Panc1 (cell line): Measurements from ENCODE around the gene PDLIM4. TPM values are rescaled to one million over a fixed set of nuclear protein-coding genes. Genes with fewer than 3 reads are reported as not detected.

Experiments used
- ATAC-seq: fragments of 200-7000 bp; cut with Tn5 transposase; 2 replicates; pipeline ENCODE4 v1.9.1; 2020; ENCODE audit warnings: mild to moderate bottlenecking, moderate library complexity
- BruUV-seq: library from RNA; stranded (reverse); fragments of 400-500 nt; replicated peaks from 2 replicates; lab custom pipeline; 2021; lab: Mats Ljungman, UMichigan
- CTCF ChIA-PET: fragments of 300-600 bp; sonication (Branson Sonifier 250); formaldehyde crosslinking; loops from one replicate; lab custom pipeline; 2022; ENCODE audit warnings: antibody characterized with exemption; lab: Charles Lee
- POLR2A ChIA-PET: fragments of 300-600 bp; sonication (Branson Sonifier 250); formaldehyde crosslinking; loops from one replicate; lab custom pipeline; 2022; ENCODE audit warnings: antibody characterized with exemption; lab: Charles Lee
- DNase-seq: peaks from one replicate; pipeline ENCODE4 v3.0.0-alpha.2; 2010; ENCODE audit warnings: low read depth, low spot score
- H3K27ac ChIP-seq: 2 replicates; pipeline ENCODE4 v1.5.1; 2011; ENCODE audit warnings: mild to moderate bottlenecking, low read length, inconsistent platforms
- H3K27me3 ChIP-seq: fragments of 200-500 bp; sonication (Bioruptor generic); 2 replicates; pipeline ENCODE4 v1.6.0; 2014; ENCODE audit warnings: low read length, inconsistent platforms; ENCODE audit not compliant: control insufficient read depth, insufficient read depth
- H3K36me3 ChIP-seq: fragments of 200-500 bp; sonication (Bioruptor generic); 2 replicates; pipeline ENCODE4 v1.5.1; 2014; ENCODE audit warnings: inconsistent platforms, mild to moderate bottlenecking, low read length, moderate library complexity; ENCODE audit not compliant: control insufficient read depth, insufficient read depth
- H3K4me1 ChIP-seq: 2 replicates; pipeline ENCODE4 v1.5.1; 2011; ENCODE audit warnings: inconsistent platforms, mild to moderate bottlenecking, low read length, moderate library complexity; ENCODE audit not compliant: control insufficient read depth, insufficient read depth
- H3K4me3 ChIP-seq, 2 experiments: 2 replicates each; pipeline ENCODE4 v1.5.1; 2011 to 2012; ENCODE audit warnings: low read depth in 2 of 2, low read length in 2 of 2, mild to moderate bottlenecking in 2 of 2, inconsistent platforms in 1 of 2, moderate library complexity in 1 of 2
- H3K9me3 ChIP-seq: fragments of 200-500 bp; sonication (Bioruptor generic); 2 replicates; pipeline ENCODE4 v1.5.1; 2014; ENCODE audit warnings: low read depth, mild to moderate bottlenecking, inconsistent platforms, low read length, moderate library complexity; ENCODE audit not compliant: control insufficient read depth, insufficient read depth
- CTCF ChIP-seq: fragments of 450-650 bp; IDR thresholded peaks from 2 replicates; pipeline ENCODE4 v1.5.1; 2017; ENCODE audit warnings: mild to moderate bottlenecking
- POLR2AphosphoS5 ChIP-seq: IDR thresholded peaks from 2 replicates; pipeline ENCODE4 v1.6.1; 2012; ENCODE audit warnings: mild to moderate bottlenecking, low read depth, low read length, moderate library complexity
- REST ChIP-seq, 2 experiments: IDR thresholded peaks; 2 replicates each; pipeline ENCODE4 v1.6.1; 2011 to 2012; ENCODE audit warnings: low read depth in 2 of 2, control low read depth in 1 of 2, low read length in 1 of 2, mild to moderate bottlenecking in 1 of 2, moderate library complexity in 1 of 2; ENCODE audit not compliant: insufficient read depth in 1 of 2
- SIN3A ChIP-seq: IDR thresholded peaks from 2 replicates; pipeline ENCODE4 v1.6.1; 2012; ENCODE audit warnings: low read depth, mild to moderate bottlenecking, low read length, moderate library complexity, borderline replicate concordance; ENCODE audit not compliant: insufficient read depth
- TCF7L2 ChIP-seq: IDR thresholded peaks from 2 replicates; pipeline ENCODE4 v1.6.1; 2011; ENCODE audit warnings: mild to moderate bottlenecking, low read depth, low read length, inconsistent platforms
- in situ Hi-C: cut with HindIII; loops from 2 replicates; pipeline ENCODE4 v1.10.0; 2016; ENCODE audit warnings: low sequenced_read_pairs, low pct_unique_long_range_greater_than_20kb
- intact Hi-C: fragments of 100-400 bp; cut with micrococcal nuclease; formaldehyde crosslinking; loops from one replicate; pipeline ENCODE4 v1.10.0; 2022; ENCODE audit not compliant: unreplicated experiment
- total RNA-seq: library from RNA; stranded (reverse); gene quantifications from one replicate; pipeline ENCODE4 v1.2.1, GENCODE V29; 2021; ENCODE audit not compliant: unreplicated experiment

PDLIM4 gene
- total RNA-seq, 1 experiment from 2014 or later = 9.9 TPM

DNA sequence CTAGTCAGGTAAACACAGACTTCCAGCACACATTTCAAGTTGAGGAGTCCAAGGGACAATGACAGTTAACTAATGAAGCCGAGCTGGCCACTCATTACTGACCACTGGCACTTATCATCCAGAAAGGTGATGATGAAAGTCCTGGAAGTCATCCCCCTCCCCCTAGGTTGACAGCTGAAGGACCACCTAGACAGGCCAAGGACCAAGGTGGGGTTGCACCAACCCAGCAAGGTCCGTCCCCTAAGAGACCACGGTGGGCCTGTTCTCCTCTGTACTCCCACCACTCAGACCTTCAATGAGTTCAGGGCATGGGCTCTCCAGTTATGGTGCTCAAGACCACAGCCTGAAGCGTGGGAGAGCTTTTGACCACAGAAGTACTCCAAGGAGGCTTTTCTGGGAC lies 43.0 kb upstream of the PDLIM4 start:
- ChIA-PET CTCF (no interaction called here), POLR2A (no interaction called here)
- intact Hi-C loops = no loop called here
- Histone ChIP-seq H3K4me1 (no peaks in the 10 kb centered on the region), H3K27ac (no peak overlapping the region), H3K36me3 (no peaks in the 10 kb centered on the region), H3K9me3 (no peaks in the 10 kb centered on the region), H3K27me3 (no peaks in the 10 kb centered on the region), H3K4me3 (no peak overlapping the region)
- ATAC-seq (no peak), DNase-seq (no peak)
- no TSS peak for BruUV-seq
- TF ChIP-seq CTCF (no peak), POLR2AphosphoS5 (no peak), SIN3A (no peak), TCF7L2 (no peak), REST (IDR thresholded peaks at IDR 0.05; ENCODE audit: insufficient read depth in 1 of 2, low read depth in 2 of 2, low read length in 1 of 2) (no peak)
- in situ Hi-C loops = no loop called here

DNA sequence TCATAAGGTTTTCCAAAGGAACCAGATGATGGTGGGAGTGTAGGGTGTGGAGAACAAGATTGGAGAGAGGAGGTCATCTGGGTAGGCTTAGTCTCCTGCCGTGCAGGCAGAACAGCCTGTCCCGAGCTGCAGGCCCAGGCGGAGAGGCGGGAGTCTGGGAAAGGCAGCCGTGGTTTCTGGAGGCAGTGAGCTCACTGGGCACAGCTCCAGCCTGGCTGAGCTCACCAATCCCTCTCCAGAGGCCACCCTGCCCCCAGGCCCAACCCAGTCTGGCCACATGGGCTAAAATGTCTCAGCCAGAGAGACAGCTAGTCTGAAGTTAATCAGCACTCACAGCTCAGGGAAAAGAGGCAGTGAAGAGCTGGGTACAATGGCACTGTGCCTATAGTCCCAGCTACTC lies 42.2 kb upstream of the PDLIM4 start:
- POLR2A ChIA-PET = no interaction called here
- intact Hi-C loops = no loop called here
- CTCF ChIA-PET = no interaction called here
- no peak for TF ChIP-seq REST (IDR thresholded peaks at IDR 0.05; ENCODE audit: insufficient read depth in 1 of 2, low read depth in 2 of 2, low read length in 1 of 2)
- no peak for TF ChIP-seq POLR2AphosphoS5
- TF ChIP-seq SIN3A = no peak
- no peak for TF ChIP-seq CTCF
- no peak for TF ChIP-seq TCF7L2
- BruUV-seq = no TSS peak
- DNase-seq (no peak), ATAC-seq (peak; percentile 53; the same call in 1 of the 2 replicates)
- no peak overlapping the region for H3K27ac ChIP-seq
- H3K27me3 ChIP-seq = no peaks in the 10 kb centered on the region
- no peak overlapping the region for H3K4me3 ChIP-seq
- in situ Hi-C loops = no loop called here
- H3K4me1 ChIP-seq = no peaks in the 10 kb centered on the region
- H3K36me3 ChIP-seq = no peaks in the 10 kb centered on the region
- no peaks in the 10 kb centered on the region for H3K9me3 ChIP-seq
